Erythroblast (primary cell): Measurements from ENCODE around the gene SEMA3F.

Source experiments
- GATA1 ChIP-seq: IDR thresholded peaks from 2 replicates; pipeline ENCODE4 v1.6.1; 2011; ENCODE audit warnings: low read depth, mild to moderate bottlenecking, control low read depth, low read length, moderate library complexity
- POLR2A ChIP-seq: IDR thresholded peaks from 2 replicates; pipeline ENCODE4 v1.6.1; 2011; ENCODE audit warnings: mild to moderate bottlenecking, low read length

DNA sequence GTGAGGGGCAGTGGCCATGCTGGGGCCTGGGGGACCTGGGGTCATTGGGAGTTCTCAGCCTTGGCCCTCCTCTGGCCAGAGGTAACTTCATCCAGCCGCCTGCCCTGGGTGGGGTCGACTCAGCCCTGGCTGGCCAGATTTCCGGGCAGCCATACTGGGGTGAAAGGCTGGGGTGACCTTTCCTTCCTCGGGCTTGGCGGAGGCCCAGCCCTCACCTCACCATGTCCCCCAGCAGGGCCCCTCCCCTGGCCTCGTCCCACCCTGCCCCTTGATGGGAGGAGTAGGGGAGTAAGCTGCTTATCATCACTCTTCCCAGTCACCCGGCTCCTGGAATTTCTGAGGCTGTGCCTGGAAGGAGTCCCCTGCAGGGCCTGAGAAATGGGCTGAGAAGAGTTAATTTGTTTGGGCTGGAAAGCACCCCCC lies 5.4 kb downstream of the SEMA3F start:
- TF ChIP-seq POLR2A (no peak), GATA1 (no peak)
